Transverse colon (tissue), 3 donors: ENCODE measurements around the gene SPDYE4.

Experiments
- POLR2A ChIP-seq: fragments of 450-650 bp; IDR thresholded peaks from one replicate; pipeline ENCODE4 v1.6.1; 2016; ENCODE audit warnings: antibody characterized with exemption, mild to moderate bottlenecking, moderate library complexity
- TF ChIP-seq, protein P1 (sequence below), 5 experiments: fragments of 200-600 bp in 3 of 5; fragments of 450-650 bp in 2 of 5; sonication (generic) in 3 of 5; IDR thresholded peaks; 1 replicate in 2 of 5; 2 replicates in 3 of 5; pipeline ENCODE4 v1.5.1; 2016 to 2017; ENCODE audit warnings: antibody characterized with exemption in 5 of 5, inconsistent platforms in 3 of 5, mild to moderate bottlenecking in 2 of 5, moderate library complexity in 1 of 5

GRCh38 chr17:8793649-8794048 is 35.3 kb upstream of the SPDYE4 start:
- no peak for TF ChIP-seq POLR2A
- TF ChIP-seq, protein P1, sequence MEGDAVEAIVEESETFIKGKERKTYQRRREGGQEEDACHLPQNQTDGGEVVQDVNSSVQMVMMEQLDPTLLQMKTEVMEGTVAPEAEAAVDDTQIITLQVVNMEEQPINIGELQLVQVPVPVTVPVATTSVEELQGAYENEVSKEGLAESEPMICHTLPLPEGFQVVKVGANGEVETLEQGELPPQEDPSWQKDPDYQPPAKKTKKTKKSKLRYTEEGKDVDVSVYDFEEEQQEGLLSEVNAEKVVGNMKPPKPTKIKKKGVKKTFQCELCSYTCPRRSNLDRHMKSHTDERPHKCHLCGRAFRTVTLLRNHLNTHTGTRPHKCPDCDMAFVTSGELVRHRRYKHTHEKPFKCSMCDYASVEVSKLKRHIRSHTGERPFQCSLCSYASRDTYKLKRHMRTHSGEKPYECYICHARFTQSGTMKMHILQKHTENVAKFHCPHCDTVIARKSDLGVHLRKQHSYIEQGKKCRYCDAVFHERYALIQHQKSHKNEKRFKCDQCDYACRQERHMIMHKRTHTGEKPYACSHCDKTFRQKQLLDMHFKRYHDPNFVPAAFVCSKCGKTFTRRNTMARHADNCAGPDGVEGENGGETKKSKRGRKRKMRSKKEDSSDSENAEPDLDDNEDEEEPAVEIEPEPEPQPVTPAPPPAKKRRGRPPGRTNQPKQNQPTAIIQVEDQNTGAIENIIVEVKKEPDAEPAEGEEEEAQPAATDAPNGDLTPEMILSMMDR (IDR thresholded peaks at IDR 0.05) = no peak
